HG02610 (cell line): ENCODE measurements around the gene TSPAN7.

ENCODE experiments used
- ATAC-seq: cut with Tn5 transposase; IDR thresholded peaks from one replicate; pipeline ENCODE4 v1.9.1; 2021; ENCODE audit warnings: mild to moderate bottlenecking, moderate library complexity; ENCODE audit not compliant: unreplicated experiment

Gene TSPAN7

GRCh38 chrX:38679695-38680094, 118.4 kb downstream of the TSPAN7 start:
- ATAC-seq = no peak

- ATAC-seq = no peak
These were observed 120.8 kb downstream of the TSPAN7 start for GRCh38 chrX:38682095-38682494.

DNA sequence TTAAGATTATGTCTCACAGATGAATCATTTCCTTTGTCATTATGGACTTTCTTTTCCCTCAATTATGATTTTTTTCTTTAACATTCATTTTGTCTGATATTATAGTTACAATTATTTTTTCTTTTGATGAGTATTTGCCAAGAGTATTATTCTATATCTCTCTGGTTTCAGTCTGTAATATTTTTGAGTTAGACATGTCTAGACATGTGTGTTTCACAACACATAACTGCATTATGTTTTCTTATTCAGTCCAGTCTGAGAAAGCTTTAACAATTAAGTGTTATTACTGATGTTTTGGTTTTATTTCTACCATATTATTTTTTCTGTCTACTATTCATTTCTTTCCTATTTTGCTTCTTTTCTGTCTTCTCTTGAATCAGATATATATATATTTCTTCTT, 131.6 kb downstream of the TSPAN7 start:
- no peak for ATAC-seq

DNA sequence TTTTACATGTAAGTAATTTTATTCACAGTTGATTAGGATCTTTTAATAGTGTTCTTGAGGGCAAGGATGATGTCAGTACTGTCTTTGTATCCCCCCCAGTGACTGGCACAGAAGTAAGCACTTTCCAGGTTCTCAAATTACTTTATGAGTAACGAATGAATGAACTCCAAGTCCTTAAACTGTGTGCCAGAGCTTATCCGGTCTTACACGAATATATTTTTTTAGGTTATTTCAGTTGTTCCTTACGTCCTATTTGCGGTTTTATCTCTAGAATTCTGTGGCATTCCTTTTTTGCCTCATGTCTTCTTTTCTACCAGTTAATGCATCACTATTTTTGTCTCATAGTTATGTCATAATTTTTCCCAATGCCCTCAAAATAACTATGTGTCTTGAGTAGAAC, 133.1 kb downstream of the TSPAN7 start:
- ATAC-seq = no peak

GRCh38 chrX:38697461-38697860, 136.1 kb downstream of the TSPAN7 start:
- ATAC-seq = no peak

GRCh38 chrX:38699121-38699520, 137.8 kb downstream of the TSPAN7 start:
- ATAC-seq = no peak

GRCh38 chrX:38699696-38700095, 138.4 kb downstream of the TSPAN7 start:
- no peak for ATAC-seq

GRCh38 chrX:38701073-38701472, 139.7 kb downstream of the TSPAN7 start:
- no peak for ATAC-seq

GRCh38 chrX:38704146-38704882, 143.0 kb downstream of the TSPAN7 start:
- no peak for ATAC-seq

DNA sequence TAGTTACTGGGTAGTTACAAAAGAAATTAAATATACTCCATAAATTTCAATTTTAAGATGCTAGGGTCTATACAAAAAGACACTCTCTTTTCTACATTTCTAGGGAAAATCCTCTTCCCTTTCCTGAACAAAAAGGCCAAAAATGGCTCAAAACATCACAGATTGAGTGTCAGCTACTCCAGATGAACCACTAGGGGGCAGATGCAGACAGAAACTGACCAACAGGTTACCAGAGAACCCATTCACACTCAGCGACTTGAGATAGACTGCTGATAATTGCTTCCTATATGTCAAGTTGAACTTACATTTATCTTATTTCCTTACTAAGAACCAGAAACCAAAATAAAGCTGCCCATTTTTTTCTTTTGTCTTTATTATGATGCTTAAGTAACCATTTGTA, 156.5 kb downstream of the TSPAN7 start:
- ATAC-seq = no peak

DNA sequence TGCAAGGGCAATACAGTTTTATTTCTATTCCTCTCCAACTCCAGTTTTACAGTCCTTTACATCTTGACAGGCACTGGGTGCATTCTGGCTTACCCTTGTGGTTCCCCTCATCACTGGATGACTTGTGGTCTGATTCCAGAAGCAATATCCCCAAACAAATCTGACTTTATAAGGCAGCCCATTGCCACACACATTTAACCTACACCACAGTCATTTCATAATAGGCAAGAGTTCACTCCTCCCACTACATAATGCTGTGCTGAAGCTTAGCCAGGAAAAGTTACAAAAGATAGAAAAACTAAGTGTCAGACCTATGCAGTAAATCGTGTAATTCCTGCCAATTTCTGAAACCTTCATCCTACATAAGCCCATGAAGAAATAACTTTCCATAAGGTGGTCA, 157.0 kb downstream of the TSPAN7 start:
- ATAC-seq = no peak

DNA sequence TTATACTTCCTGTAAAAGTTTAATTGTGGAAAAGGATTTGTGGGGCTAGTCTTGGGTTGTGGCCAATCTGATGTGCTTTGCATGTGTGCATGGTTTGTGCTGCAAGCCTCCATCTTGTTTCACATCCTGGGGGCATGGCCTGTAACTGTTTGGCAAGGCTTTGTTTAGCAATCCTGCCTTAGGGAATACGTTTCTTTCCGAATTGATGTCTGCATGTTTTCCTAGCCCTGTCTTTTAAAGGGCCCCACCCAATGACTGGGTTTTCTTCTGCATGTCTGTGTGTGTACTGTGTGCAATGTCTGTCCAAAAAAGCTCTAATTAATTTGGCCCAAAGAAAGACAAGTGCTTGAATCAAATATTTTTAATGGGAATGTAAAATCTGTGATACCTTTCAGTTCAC, 165.3 kb downstream of the TSPAN7 start:
- no peak for ATAC-seq

GRCh38 chrX:38727668-38728067, 166.3 kb downstream of the TSPAN7 start:
- no peak for ATAC-seq

- no peak for ATAC-seq
These were observed 171.5 kb downstream of the TSPAN7 start for GRCh38 chrX:38732866-38733265.
